GM18511 (cell line): Measurements from ENCODE around the gene SERPINB2.
"Not testable (repeated sequence)": the region's sequence is repeated elsewhere in the genome, so short reads cannot be mapped to it uniquely, and the experiment has no call there.

Experiments used
- ATAC-seq: cut with Tn5 transposase; IDR thresholded peaks from one replicate; pipeline ENCODE4 v1.9.1; 2021; ENCODE audit warnings: mild to moderate bottlenecking, moderate library complexity; ENCODE audit not compliant: unreplicated experiment

SERPINB2 gene

DNA sequence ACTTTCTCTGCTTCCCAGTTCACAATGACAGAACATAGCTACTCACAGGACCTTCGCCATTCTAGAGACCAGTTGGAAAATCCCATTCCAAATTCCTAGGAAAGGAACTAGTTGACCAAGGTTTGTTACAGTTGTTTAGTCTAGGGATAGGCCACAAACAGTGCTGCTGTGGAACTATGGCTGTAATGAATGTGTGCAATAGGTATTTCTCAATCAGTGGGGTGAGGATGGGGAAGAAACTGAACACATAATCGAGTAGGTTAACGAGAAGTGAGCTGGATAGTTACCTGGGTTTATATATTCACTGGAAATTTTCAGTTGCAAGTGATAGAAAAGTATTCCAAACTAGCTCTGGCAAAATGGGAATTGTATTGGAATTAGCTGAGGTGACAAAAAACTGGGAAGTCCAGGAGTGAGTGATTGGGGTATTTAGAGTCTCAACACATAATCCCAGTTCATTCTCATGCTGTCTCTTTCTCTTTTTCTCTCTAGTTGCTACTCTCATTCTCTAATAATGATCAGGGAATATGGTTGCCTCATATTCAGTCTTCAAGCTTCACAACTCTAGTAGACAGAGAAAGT, 43.4 kb downstream of the SERPINB2 start:
- ATAC-seq: no peak

DNA sequence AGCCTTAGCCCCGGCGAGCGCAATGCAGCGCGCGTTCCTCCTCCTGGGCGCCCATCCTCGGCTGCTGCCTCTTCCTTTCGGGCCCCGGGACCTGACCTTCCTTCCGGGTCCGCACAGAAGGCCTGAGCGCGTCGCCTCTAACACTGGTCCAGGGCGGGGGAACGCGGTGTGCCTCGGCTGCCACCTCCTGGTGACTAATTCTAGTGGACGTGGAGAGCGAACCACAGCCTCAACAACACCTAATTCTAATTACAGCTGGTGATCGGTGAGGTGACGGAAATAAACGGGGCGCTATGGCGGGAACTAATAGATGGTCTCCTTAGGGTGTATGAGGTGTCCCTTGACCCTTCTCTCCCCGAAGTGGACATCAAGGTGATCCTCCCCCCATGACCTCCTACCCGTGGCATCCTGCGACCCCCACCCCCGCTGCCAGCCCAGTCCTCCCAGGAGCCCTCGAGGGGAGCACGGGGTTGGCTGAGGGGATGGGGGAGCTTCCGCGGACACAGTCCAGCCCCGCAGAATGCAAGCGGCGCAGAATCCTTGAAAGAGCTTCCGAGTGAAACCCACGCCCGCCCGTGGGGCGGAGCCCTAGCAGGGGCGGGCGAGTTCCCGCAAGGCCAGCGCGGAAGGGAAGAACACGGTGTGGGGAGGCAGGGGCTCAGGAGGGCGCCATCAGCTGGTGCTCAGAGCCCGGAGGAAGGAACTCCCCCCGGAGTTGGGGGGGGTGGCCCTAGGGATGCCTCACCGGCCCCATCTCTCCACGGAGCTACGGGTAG, 48.8 kb downstream of the SERPINB2 start:
- ATAC-seq: peak; percentile 99

DNA sequence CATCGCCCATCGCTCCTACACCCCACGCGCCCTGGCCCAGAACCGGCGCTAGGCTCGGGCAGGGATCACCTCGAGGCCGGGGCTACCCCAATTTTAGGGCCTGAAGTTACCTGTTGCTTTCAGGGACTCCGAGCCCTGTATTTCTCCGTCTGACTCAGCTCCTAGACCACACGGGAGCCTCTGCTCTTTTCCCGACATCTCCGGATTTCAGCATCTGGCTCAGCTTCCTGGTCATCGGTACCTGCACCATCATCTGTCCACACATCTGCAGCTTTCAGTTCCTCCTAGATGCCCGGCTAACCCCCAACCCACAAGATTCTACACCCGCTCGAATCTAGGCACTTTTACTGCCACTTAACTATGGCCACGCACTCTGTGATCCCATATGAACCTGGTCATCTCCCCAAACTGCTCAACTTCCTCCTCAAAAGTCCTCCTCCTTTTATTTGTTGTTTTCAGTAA, 49.5 kb downstream of the SERPINB2 start:
- no peak for ATAC-seq

- ATAC-seq: no peak
Observed at GRCh38 chr18:63940008-63940407, 52.5 kb downstream of the SERPINB2 start.

GRCh38 chr18:63940543-63941050, 53.1 kb downstream of the SERPINB2 start:
- ATAC-seq: not testable (repeated sequence)

- no peak for ATAC-seq
Observed at GRCh38 chr18:63947051-63947790, 59.7 kb downstream of the SERPINB2 start.

GRCh38 chr18:63949068-63949737, 61.7 kb downstream of the SERPINB2 start, which contains the start of gene HMSD:
HMSD (plus strand) TSS chr18:63949301; CDS start chr18:63953456, 4,155 bp downstream.
- peak; percentile 85 for ATAC-seq

- ATAC-seq: peak; percentile 58
Observed at GRCh38 chr18:63951302-63951705, 63.8 kb downstream of the SERPINB2 start.
